Activated CD8-positive, alpha-beta memory T cell treated with anti-CD3 and anti-CD28 coated beads, Interleukin-2, amount 10 ng/mL, durations not matched to agents 7 days and 5 days (primary cell): ENCODE measurements around the gene RPL31. TPM values are rescaled to one million over a fixed set of nuclear protein-coding genes. Genes with fewer than 3 reads are reported as not detected.

ENCODE experiments used
- ATAC-seq: fragments of 150-1000 bp; cut with Tn5 transposase; one replicate; pipeline ENCODE4 v1.10.0; 2021; ENCODE audit warnings: moderate library complexity
- CTCF ChIA-PET: fragments of 350-600 bp; sonication (Branson Sonifier 250); formaldehyde crosslinking; loops from one replicate; lab custom pipeline; 2021; ENCODE audit warnings: antibody characterized with exemption; lab: Charles Lee
- DNase-seq: peaks from one replicate; pipeline ENCODE4 v3.0.0-alpha.2; 2020
- H3K27ac Mint-ChIP-seq: one replicate; pipeline ENCODE4 v1.8.0; 2021; ENCODE audit warnings: mild to moderate bottlenecking, mixed read lengths
- H3K27me3 Mint-ChIP-seq: one replicate; pipeline ENCODE4 v1.8.0; 2021; ENCODE audit warnings: mixed read lengths
- H3K36me3 Mint-ChIP-seq: one replicate; pipeline ENCODE4 v1.8.0; 2021; ENCODE audit warnings: mild to moderate bottlenecking, mixed read lengths
- H3K4me1 Mint-ChIP-seq: one replicate; pipeline ENCODE4 v1.8.0; 2021; ENCODE audit warnings: mixed read lengths
- H3K4me3 Mint-ChIP-seq: one replicate; pipeline ENCODE4 v1.8.0; 2021; ENCODE audit warnings: mild to moderate bottlenecking, moderate library complexity, mixed read lengths
- H3K9me3 Mint-ChIP-seq: one replicate; pipeline ENCODE4 v1.8.0; 2022; ENCODE audit warnings: low read depth, mixed read lengths
- total RNA-seq, 2 experiments: library from RNA; stranded (reverse); gene quantifications; one replicate each; pipeline ENCODE4 v1.2.3, GENCODE V29; 2021

RPL31 gene
- total RNA-seq, 2 experiments from 2014 or later = 1,012 to 1,324 TPM

GRCh38 chr2:100981011-100981410 is 21.1 kb upstream of the RPL31 start:
- Mint-ChIP-seq H3K4me1 (no peaks in the 10 kb centered on the region), H3K36me3 (no peaks in the 10 kb centered on the region), H3K9me3 (no peaks in the 10 kb centered on the region), H3K27ac (no peak overlapping the region), H3K27me3 (peaks cover 2% of the 10 kb centered on the region), H3K4me3 (no peak overlapping the region)
- DNase-seq (no peak), ATAC-seq (no peak)
- CTCF ChIA-PET = no interaction called here

- H3K9me3 Mint-ChIP-seq = no peaks in the 10 kb centered on the region
- H3K27me3 Mint-ChIP-seq = peaks cover 2% of the 10 kb centered on the region
- no peak overlapping the region for H3K4me3 Mint-ChIP-seq
- DNase-seq = no peak
- H3K27ac Mint-ChIP-seq = no peak overlapping the region
- CTCF ChIA-PET = interaction anchor here (1.2 to 1.9 kb wide), 3 partner anchors 373 to 387 kb away, joined by 3 to 13 read pairs (median 5); no protein-coding TSS in a partner anchor
- ATAC-seq = no peak
- H3K36me3 Mint-ChIP-seq = no peaks in the 10 kb centered on the region
- H3K4me1 Mint-ChIP-seq = no peaks in the 10 kb centered on the region
These were observed 19.6 kb upstream of the RPL31 start for GRCh38 chr2:100982431-100982861.

DNA sequence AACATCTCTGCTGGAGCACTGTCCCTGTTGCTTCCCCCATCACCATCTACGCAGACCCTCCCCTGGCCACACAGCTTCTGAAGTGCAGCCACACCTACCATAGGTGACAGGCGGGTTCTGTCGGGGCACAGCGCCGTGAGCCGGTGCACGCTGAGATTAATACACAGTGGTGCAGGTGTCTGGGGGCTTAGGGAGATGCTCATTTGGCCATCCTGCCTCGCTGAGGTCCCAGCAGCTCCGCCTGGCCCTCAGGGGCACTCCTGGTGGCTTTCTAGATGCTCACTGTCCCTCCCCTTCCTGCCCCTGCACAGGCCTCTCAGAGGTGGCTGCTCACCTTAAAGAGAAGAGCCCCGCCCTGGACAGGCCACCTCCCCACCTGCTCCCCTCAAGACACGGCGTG is 18.9 kb upstream of the RPL31 start:
- H3K36me3 Mint-ChIP-seq = no peaks in the 10 kb centered on the region
- no peak overlapping the region for H3K27ac Mint-ChIP-seq
- H3K4me1 Mint-ChIP-seq = no peaks in the 10 kb centered on the region
- H3K27me3 Mint-ChIP-seq = peaks cover 2% of the 10 kb centered on the region
- CTCF ChIA-PET = interaction anchor here (1.2 to 1.9 kb wide), 3 partner anchors 373 to 388 kb away, joined by 3 to 13 read pairs (median 5); no protein-coding TSS in a partner anchor
- no peaks in the 10 kb centered on the region for H3K9me3 Mint-ChIP-seq
- ATAC-seq (no peak), DNase-seq (no peak)
- H3K4me3 Mint-ChIP-seq = no peak overlapping the region

GRCh38 chr2:100983684-100984310 is 18.3 kb upstream of the RPL31 start:
- Mint-ChIP-seq H3K4me1 (no peaks in the 10 kb centered on the region), H3K27me3 (peaks cover 2% of the 10 kb centered on the region), H3K4me3 (no peak overlapping the region), H3K36me3 (no peaks in the 10 kb centered on the region), H3K27ac (no peak overlapping the region), H3K9me3 (no peaks in the 10 kb centered on the region)
- ATAC-seq = no peak
- CTCF ChIA-PET = interaction anchor here (1.5 to 1.9 kb wide), 2 partner anchors 374 to 388 kb away, joined by 3 to 13 read pairs; no protein-coding TSS in a partner anchor
- DNase-seq = no peak

DNA sequence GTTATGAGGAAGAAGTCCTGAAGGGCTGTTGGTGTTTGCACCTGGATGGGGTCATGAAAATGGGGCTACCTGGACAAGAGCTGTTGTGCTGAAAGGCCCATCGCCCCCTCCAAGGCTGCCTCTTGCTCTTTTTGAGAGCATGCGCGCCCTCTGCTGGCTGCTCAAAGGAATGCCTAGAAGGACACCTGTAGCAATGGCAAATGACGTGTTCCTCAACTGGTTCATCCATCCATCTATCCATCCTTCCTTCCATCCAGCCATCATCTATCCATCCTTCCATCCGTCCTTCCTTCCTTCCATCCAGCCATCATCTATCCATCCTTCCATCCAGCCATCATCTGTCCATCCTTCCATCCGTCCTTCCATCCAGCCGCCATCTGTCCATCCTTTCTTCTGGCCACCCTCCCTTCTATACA is 17.2 kb upstream of the RPL31 start:
- no peak overlapping the region for H3K4me3 Mint-ChIP-seq
- peak; percentile 80 for DNase-seq

GRCh38 chr2:100986157-100986556 is 15.9 kb upstream of the RPL31 start:
- CTCF ChIA-PET = interaction anchor here (1.4 to 3.9 kb wide), 3 partner anchors 256 to 392 kb away, joined by 4 to 39 read pairs (median 9); no protein-coding TSS in a partner anchor
- no peak for DNase-seq
- Mint-ChIP-seq H3K9me3 (no peaks in the 10 kb centered on the region), H3K4me3 (no peak overlapping the region), H3K4me1 (no peaks in the 10 kb centered on the region), H3K27ac (no peak overlapping the region), H3K36me3 (no peaks in the 10 kb centered on the region), H3K27me3 (peaks cover 2% of the 10 kb centered on the region)
- no peak for ATAC-seq

More for the DNA sequence above, 17.2 kb upstream of the RPL31 start:
- Mint-ChIP-seq H3K27me3 (peaks cover 2% of the 10 kb centered on the region), H3K9me3 (no peaks in the 10 kb centered on the region), H3K36me3 (no peaks in the 10 kb centered on the region), H3K4me1 (no peaks in the 10 kb centered on the region), H3K27ac (no peak overlapping the region)
- CTCF ChIA-PET = interaction anchor here (0.6 to 3.9 kb wide), 6 partner anchors 14 to 386 kb away, joined by 3 to 39 read pairs (median 3); no protein-coding TSS in a partner anchor
- peak; percentile 79 for ATAC-seq

DNA sequence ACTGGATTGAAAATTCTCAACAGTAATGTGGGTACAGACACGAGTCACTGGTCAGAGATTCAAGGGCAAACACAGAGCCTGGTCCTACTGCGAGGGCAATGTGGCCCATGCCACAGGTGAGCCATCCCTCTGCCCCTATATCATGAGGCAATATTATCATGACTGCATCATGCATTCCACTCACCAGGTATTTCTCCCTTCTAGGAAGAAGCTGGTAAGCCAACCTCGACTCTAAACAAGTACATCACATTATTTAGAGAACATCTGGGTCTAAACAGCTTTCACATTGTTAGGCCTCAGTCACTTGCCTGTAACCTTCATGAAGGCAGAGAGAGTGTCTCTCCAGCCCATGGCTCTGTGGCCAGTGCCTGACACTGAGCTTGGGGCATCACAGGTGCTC is 14.6 kb upstream of the RPL31 start:
- no peaks in the 10 kb centered on the region for H3K36me3 Mint-ChIP-seq
- no peaks in the 10 kb centered on the region for H3K4me1 Mint-ChIP-seq
- H3K27ac Mint-ChIP-seq = no peak overlapping the region
- CTCF ChIA-PET = interaction anchor here (0.8 to 3.9 kb wide), 7 partner anchors 15 to 393 kb away, joined by 3 to 39 read pairs (median 4); partner anchors contain the start of gene RPL31
- no peak overlapping the region for H3K4me3 Mint-ChIP-seq
- no peak for DNase-seq
- H3K9me3 Mint-ChIP-seq = no peaks in the 10 kb centered on the region
- no peak for ATAC-seq
- H3K27me3 Mint-ChIP-seq = peaks cover 2% of the 10 kb centered on the region

DNA sequence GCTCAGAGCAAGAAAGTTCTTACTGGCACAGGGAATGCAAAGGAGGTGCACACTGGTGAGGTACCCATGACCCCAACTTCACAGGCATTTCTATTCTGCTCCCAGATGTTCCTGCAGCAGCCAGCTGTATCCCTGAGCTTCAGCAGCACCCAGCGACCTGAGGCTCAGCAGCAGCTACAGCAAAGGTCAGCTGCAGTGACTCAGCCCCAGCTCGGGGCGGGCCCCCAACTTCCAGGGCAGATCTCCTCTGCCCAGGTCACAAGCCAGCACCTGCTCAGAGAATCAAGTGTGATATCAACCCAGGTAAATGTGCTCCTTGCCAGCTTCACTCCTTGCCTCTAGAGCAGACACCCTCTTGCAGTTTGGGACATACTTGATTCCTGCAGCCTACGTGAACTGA is 14.1 kb upstream of the RPL31 start:
- Mint-ChIP-seq H3K9me3 (no peaks in the 10 kb centered on the region), H3K4me1 (no peaks in the 10 kb centered on the region), H3K4me3 (no peak overlapping the region), H3K27ac (no peak overlapping the region), H3K27me3 (peaks cover 2% of the 10 kb centered on the region), H3K36me3 (no peaks in the 10 kb centered on the region)
- DNase-seq = no peak
- CTCF ChIA-PET = interaction anchor here (0.8 to 3.9 kb wide), 6 partner anchors 15 to 382 kb away, joined by 3 to 39 read pairs (median 4); partner anchors contain the start of gene RPL31
- ATAC-seq = no peak

GRCh38 chr2:100988630-100989417 is 13.3 kb upstream of the RPL31 start:
- H3K27ac Mint-ChIP-seq = no peak overlapping the region

DNA sequence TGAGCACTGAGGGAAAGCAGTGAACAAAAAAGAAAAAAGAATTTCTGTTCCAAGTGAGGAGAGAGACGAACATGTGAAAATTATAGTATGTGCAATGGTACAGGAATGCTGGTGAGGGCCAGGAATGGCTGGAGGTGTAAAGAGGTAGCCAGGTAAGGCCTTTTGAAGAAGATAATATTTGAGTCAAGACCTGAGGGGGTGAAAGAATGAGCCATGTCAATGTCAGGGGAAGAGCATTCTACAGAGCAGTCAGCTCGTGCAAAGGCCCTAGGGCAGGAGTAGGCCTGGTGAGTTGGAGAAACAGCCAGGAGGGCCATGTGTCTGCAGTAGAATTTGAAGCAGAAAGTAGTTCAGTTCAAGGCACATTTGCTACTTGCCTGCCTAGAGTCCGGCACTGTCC is 12.4 kb upstream of the RPL31 start:
- ATAC-seq (no peak), DNase-seq (no peak)
- no peaks in the 10 kb centered on the region for H3K36me3 Mint-ChIP-seq
- peaks cover 2% of the 10 kb centered on the region for H3K27me3 Mint-ChIP-seq
- no peaks in the 10 kb centered on the region for H3K4me1 Mint-ChIP-seq
- CTCF ChIA-PET = no interaction called here
- H3K4me3 Mint-ChIP-seq = no peak overlapping the region
- H3K9me3 Mint-ChIP-seq = no peaks in the 10 kb centered on the region
- H3K27ac Mint-ChIP-seq = no peak overlapping the region

More at GRCh38 chr2:100988630-100989417, 13.3 kb upstream of the RPL31 start:
- Mint-ChIP-seq H3K4me1 (no peaks in the 10 kb centered on the region), H3K4me3 (no peak overlapping the region), H3K36me3 (no peaks in the 10 kb centered on the region), H3K27me3 (peaks cover 2% of the 10 kb centered on the region), H3K9me3 (no peaks in the 10 kb centered on the region)
- CTCF ChIA-PET = interaction anchor here (2.0 kb wide), 1 partner anchor 383 kb away, joined by 8 read pairs; no protein-coding TSS in a partner anchor
- no peak for DNase-seq
- ATAC-seq = no peak

- H3K27ac Mint-ChIP-seq = no peak overlapping the region
- CTCF ChIA-PET = no interaction called here
- no peaks in the 10 kb centered on the region for H3K9me3 Mint-ChIP-seq
- H3K4me3 Mint-ChIP-seq = no peak overlapping the region
- no peak for ATAC-seq
- no peaks in the 10 kb centered on the region for H3K4me1 Mint-ChIP-seq
- no peak for DNase-seq
- no peaks in the 10 kb centered on the region for H3K36me3 Mint-ChIP-seq
- no peaks in the 10 kb centered on the region for H3K27me3 Mint-ChIP-seq
These were observed 11.9 kb upstream of the RPL31 start for GRCh38 chr2:100990166-100990565.

- H3K4me3 Mint-ChIP-seq = no peak overlapping the region
- no peak overlapping the region for H3K27ac Mint-ChIP-seq
- no peaks in the 10 kb centered on the region for H3K4me1 Mint-ChIP-seq
- CTCF ChIA-PET = no interaction called here
- no peaks in the 10 kb centered on the region for H3K27me3 Mint-ChIP-seq
- no peaks in the 10 kb centered on the region for H3K9me3 Mint-ChIP-seq
- no peaks in the 10 kb centered on the region for H3K36me3 Mint-ChIP-seq
- no peak for ATAC-seq
- DNase-seq = no peak
These were observed 11.3 kb upstream of the RPL31 start for GRCh38 chr2:100990650-100991403.

- CTCF ChIA-PET = no interaction called here
- ATAC-seq (no peak), DNase-seq (no peak)
- Mint-ChIP-seq H3K4me3 (no peak overlapping the region), H3K27ac (no peak overlapping the region), H3K9me3 (no peaks in the 10 kb centered on the region), H3K36me3 (no peaks in the 10 kb centered on the region), H3K27me3 (no peaks in the 10 kb centered on the region), H3K4me1 (no peaks in the 10 kb centered on the region)
These were observed 10.7 kb upstream of the RPL31 start for GRCh38 chr2:100991404-100991773.
